ENCODE data around the gene ARHGAP8. TPM values are rescaled to one million over a fixed set of nuclear protein-coding genes. Genes with fewer than 3 reads are reported as not detected.
A peak's percentile ranks its signal among the peaks of the same experiment; 100 is the strongest.
"Not testable (repeated sequence)": the region's sequence is repeated elsewhere in the genome, so short reads cannot be mapped to it uniquely, and the experiment has no call there.

The ARHGAP8 gene
- polyA plus RNA-seq, 12 donors: 0.44 to 7.6 (median 1.1) TPM; not detected in 2

DNA sequence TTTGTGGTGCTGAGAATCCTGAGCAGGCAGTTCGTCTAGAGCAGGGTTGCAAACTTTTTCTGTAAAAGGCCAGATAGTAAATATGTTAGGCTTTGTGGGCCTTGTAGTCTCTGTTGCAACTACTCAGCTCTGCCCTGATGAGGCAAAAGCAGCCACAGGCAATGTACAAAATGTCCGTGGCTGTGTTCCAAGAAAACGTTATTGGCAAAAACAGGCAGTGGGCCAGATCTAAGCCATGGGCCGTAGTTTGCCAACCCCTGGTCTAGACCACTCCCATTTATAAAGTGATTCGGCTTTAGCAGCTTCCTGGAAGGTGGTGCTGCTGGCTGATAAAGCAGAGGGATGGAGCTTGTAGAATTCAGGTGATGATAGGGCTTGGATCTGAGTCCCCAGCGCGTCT lies 106.4 kb downstream of the ARHGAP8 start:
- DNase-seq: not testable (repeated sequence)

DNA sequence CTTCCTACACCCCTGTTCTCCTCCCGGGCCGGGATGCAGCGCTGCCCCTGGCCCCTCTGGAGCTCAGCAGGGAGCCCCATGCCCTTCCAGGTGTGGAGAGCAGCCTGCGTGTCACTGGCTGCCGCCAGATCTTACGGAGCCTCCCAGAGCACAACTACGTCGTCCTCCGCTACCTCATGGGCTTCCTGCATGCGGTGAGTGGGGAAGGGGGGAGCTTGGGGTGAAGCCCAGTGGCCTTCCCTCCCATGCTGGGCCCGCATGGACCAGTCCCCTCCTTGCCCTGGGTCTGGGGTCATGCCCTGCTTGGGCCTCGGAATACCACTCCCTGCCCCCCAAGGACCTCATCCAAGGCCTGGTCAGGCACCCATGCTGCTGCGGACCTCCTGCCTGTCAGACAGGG lies 107.3 kb downstream of the ARHGAP8 start:
- DNase-seq: no peak

DNA sequence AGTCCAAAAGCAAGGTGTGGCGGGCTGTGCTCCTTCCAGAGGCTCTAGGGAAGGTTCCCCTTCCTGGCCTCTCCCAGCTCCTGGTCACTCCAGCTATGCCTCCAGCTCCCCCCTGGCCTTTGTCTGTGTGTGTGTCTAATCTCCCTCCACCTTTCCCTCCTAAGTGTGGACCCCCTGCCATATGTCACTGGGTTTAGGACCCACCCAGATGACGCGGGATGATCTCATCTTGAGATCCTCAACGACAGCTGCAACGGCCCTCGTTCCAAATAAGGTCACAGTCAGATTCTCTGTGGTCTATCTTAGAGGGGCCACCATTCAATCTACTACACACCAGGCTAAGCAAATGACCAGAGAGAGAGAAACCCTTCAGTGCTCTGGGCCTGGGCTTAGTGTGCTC lies 107.9 kb downstream of the ARHGAP8 start:
- DNase-seq: peak; percentile 9

DNA sequence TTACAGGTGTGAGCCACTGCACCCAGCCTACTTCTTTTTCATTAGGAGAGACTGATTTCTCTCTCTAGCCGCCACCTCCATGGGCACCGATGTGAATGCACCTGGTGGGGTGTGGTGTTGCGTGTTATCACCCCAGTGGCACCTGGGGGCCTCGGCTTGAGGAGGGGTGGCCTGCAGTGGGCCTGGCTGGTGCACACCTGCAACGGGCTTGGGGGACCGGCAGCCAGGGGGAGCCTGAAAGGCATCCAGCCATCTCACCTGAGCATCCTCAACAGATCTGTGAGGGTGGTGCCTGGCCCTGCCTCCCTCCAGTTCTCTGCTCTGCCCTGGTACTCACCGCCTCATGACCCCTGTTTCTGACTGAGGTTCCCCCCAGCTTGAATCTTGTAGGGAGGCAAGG lies 108.9 kb downstream of the ARHGAP8 start:
- DNase-seq: no peak

DNA sequence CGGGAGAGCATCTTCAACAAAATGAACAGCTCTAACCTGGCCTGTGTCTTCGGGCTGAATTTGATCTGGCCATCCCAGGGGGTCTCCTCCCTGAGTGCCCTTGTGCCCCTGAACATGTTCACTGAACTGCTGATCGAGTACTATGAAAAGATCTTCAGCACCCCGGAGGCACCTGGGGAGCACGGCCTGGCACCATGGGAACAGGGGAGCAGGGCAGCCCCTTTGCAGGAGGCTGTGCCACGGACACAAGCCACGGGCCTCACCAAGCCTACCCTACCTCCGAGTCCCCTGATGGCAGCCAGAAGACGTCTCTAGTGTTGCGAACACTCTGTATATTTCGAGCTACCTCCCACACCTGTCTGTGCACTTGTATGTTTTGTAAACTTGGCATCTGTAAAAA lies 109.9 kb downstream of the ARHGAP8 start:
- no peak for DNase-seq

DNA sequence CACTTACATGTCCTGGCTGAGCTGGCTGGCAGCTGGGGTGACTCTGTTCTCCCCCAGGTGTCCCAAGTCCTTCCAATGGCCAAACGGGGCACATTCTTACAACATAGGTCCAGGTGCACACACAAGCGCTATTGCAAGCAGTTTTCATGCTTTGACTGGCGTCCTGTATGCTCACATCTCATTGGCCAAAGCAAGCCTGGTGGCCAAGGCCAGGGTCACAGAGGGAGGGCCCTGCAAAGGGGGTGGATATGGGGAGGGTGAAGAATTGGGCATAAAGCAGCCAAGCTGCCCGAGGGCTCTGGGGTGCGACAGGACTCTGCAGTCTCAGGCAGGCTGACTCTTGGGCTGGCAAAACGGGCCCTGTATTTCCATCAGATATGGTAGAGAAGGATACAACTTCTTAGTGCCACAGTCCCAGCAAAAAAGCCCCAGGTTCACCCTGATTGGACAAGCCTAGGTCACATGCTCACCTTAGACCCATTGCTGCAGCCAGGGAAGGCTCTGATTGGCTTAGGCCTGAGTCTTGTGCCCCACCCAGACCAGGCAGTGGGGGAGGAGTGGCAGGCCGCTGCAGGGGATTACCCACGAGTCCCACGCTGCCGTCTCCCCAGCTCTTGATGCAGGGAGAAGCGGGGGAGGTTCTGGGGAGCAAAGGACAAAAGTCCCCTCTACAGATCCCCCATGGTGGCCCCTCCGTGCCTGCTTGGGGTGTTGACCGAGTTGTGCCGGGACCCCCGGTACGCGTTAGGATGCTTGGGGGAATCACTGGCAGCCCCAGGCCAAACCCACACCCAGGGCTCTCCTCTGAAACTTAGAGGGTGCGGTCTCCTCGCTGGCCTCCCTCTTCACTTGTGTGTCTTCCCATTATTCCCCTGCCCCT lies 110.8 kb downstream of the ARHGAP8 start:
- DNase-seq: no peak

DNA sequence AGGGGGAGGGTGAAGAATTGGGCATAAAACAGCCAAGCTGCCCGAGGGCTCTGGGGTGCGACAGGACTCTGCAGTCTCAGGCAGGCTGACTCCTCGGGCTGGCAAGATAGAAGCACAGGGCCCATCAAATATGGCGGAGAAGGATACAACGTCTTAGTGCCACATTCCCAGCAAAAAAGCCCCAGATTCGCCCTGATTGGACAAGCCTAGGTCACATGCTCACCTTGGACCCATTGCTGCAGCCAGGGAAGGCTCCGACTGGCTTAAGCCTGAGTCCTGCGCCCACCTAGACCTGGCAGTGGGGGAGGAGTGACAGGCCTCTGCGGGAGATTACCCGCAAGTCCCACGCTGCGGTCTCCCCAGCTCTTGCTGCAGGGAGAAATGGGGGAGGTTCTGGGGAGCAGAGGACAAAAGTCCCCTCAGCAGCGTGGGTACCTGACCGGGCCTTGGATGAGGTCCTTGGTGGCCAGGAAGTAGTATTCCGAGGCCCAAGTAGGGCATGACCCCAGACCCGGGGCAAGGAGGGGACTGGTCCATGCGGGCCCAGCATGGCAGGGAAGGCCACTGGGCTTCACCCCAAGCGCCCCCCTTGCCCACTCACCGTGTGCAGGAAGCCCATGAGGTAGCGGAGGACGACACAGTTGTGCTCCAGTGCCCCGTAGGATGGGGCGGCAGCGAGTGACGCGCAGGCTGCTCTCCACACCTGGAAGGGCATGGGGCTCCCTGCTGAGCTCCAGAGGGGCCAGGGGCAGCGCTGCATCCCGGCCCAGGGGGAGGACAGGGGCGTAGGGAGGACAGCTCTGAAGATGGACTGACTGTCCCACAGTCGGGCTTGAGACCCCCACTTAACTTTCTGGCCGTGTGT lies 113.0 kb downstream of the ARHGAP8 start:
- DNase-seq: no peak

DNA sequence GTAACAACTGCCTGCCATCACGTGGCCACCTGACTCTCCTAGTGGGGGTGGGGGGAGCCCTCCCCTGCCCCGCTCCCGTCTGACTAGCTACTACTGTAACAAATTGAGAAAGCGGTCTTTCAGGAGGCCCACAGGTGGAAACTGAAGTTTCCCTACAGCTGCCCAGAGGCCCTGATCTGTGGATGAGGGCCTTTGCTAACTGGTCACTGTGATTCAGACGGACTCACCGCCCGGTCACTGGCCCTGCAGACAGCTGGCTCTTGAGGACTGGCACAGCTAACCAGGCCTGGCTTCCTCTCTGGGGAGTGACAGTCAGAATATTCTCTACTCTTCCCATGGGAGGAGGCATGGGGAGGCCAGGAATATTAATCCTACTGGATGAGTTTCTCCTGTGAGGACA lies 116.8 kb downstream of the ARHGAP8 start:
- DNase-seq: no peak

DNA sequence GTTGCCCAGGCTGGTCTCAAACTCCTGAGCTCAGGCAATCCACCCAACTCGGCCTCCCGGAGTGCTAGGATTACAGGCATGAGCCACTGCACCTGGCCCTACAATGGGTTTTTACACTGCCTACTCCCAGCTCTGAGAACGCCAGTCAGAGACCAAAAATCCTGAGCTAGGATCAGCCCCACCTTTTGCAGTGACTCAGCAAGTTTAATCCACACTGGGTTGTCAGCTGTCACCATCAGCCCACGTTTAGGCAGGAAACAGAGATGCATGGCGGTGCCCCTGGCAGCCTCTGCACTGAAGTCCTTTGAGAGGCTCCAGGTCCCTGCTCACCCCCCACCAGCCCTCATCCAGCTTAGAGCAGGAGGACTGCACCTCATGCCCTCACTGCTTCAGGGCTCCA lies 117.6 kb downstream of the ARHGAP8 start:
- no peak for DNase-seq

DNA sequence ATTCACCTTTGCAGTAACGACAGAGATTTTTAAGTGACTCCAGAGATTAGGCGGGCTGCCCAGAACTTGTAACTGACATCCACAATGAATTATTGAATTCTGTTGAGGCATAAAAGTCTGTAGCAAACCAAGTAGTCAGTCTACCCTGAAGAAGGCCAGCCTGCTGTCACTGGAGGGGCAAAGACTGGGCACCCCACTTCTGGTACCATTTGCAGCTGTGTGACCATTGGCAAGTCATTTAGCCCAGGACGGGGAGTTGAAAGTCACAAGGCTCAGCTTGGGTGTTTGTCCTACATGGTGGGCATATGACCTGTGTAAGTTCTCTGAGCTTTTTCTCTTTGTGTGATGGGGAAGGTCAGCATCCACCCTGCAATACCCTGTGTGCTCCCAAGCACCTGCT lies 119.4 kb downstream of the ARHGAP8 start:
- DNase-seq: no peak

DNA sequence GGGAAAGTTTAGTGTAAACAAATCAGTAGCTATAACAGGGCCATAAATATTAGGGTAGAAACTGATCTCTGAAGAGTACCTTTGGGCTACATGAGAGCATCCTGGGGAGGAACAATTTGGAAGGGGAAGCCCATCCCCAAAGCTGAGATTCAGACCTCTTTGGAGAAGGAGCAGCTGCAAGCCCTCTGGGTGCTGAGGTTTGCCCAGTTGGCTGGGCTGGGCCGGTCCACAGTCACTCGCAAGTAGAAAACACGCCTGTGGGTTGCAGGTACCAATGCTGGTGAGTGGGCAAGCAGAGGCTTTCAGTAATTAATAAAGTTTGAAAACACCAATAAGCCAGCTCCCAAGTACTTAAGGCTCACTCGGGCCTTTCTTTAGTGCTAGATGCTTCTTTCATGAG lies 124.5 kb downstream of the ARHGAP8 start:
- DNase-seq: no peak

DNA sequence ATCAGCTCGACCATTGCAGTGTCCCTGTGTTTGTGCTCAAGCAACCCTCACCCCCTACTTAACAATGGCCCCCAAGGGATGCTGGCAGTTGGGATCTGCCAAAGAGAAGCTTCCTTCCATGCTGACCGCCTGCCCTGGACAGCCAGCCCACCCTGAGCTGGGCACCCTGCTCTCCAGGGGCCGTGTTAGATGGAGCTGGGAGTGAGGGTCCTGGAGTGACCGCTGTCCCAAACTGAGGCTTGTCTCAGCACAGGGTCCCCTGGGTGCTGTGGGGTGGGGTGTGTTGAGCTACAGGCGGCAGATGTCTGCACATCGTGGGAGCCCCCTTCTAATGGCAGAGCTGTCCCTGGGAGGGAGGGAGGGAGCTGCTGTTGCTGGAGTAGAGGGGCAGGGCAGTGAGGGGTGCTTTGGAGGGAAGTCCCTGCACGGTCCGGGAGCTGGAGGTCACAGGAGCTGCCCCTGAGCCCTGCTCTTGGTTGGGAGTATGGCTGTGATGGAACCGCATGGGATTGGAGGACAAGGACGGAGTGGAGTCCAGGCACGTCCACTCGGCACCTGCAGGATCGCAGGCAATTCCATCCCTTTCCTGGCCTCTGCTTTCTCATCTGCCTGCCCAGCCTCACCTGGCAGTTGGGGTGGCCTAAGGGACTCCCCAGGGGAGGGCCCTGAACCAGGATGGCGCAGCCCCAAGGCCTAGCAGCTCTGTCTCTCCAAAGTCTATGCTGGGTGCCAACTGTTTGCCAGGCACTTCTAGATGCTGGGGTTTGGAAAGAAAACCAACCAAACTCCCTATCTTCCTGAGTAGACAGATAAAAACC lies 126.3 kb downstream of the ARHGAP8 start:
- no peak for DNase-seq

DNA sequence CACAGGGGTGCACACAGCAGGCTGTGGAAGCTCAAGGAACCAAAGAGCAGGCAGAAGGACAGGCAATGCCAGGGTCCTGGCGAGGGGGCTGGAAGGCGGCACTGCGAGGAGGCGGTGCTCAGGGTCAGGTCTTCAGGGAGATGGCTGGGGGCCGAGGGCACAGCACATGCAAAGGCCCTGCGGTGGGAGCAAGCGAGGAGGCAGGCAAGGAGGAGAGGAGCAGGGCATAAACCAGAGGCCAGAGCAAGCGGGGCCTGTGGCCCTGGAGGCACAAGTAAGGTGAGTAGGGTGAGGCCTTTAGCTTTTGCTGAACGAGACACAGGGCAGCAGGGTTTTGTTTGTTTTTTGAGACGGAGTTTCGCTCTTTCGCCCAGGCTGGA lies 126.9 kb downstream of the ARHGAP8 start:
- no peak for DNase-seq

DNA sequence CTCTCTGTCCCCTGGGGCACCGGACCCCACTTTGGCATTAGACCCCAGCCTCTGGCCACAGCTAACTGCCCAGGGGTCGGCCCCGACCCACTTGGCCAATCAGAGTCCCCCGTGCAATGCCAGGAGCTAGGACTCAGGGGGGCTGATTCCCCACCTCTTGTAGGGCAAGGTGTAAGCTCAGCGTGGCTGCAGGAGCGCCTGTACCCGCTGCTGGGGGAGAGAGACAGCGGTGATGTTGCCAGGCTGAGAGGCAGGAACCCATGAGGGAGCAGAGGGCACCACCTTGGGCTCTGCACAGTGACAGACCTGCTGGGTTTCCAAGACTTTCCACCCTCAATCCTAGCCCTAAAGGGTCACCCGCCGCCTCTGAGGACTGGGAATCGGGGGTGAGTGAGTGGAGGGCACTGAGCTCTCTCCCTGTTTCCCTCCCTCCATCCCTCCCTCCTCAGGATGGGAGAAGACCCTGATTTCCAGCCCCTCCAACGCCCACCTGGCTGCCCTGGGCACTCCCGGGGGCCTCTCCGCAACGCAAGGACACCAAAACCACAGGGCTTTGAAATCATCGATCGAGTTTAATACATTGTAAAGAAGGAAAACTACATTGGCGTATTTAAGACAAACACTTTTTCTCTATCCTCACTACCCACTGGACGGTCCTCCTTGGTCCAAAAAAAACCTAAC lies 128.4 kb downstream of the ARHGAP8 start:
- DNase-seq: no peak

DNA sequence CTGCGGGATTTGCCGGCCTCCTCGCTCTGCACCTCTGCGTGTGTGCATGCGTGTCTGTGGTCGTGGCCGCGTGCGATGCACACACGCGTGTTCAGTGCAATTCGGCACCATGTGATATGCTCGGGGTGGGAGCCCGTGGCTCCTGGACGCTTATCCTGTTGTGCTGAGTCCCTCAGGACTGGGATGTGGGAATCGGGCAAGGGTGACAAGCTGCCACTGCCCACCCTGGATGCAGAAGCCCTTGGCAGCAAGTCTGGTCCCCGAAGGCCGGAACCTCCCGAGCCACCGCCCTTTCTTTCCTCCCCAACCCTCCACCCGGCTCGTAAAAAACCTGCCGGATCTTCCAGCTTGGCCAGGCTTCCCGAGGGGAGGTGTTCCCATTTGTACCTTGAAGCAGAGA lies 129.2 kb downstream of the ARHGAP8 start:
- no peak for DNase-seq

DNA sequence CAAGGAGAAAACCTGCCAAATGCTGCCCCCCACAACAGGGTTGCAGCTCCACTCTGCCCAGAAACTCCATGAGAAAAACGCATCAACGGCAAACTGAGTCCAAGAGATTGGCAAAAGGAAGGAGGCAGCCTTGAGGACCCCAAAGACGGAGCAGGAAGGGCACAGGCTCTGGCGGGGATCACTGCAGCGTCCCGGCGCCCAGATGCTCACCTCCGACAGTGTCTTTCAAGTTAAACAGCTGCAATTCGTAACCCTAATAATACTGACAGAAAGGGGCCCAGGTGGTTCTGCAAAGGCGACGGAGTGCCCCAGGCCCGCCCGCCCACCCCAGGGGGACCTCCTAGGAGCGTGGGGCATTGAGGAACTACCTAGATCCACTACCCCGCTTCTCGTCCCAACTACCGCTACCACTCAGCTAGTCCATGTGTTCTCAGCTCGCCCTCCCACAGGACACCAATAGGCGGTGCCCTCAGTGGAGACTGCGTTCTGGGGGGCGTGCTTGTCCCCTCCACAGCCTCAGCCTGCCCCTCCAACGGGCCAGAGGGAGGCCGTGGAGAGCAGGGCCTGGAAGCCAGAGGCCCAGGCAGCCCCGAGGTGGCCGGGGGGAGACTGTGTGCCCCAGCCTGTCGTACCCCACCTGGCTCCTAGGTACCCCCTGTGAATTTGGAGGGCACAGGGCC lies 130.0 kb downstream of the ARHGAP8 start:
- no peak for DNase-seq

DNA sequence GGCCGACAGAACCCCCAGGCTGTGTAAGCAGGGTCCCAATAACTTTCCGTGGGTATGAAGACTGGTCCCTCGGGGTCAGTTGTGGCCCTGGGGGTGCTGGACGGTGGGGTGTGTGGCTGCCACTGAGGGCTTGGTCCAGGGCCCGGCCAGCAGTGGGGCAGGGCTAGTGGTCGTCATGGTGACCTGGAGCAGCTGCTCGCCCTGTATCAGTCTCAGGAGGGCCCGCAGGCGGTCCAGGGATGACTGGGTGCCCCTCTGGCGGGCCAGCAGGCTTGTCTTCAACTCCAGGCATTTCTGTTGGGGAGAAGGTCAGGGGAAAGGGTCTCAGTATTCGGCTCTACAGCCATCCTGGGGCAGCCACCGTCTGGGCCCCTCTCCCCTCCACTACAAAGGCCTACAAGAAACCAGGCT lies 130.6 kb downstream of the ARHGAP8 start:
- no peak for DNase-seq

DNA sequence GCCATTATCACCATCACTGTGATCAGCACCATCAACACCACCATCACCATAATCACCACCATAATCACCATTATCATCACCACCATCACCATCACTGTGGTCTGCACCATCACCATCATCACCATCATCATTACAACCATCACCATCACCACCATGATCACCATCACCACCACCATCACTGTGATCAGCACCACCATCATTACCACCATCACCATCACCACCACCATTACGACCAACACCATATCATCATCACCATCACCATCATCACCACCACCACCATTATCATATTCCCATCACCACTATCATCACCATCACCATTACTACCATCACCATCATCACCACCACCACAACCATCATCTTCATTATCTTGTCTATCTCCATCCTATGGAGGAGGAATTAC lies 132.2 kb downstream of the ARHGAP8 start:
- no peak for DNase-seq

DNA sequence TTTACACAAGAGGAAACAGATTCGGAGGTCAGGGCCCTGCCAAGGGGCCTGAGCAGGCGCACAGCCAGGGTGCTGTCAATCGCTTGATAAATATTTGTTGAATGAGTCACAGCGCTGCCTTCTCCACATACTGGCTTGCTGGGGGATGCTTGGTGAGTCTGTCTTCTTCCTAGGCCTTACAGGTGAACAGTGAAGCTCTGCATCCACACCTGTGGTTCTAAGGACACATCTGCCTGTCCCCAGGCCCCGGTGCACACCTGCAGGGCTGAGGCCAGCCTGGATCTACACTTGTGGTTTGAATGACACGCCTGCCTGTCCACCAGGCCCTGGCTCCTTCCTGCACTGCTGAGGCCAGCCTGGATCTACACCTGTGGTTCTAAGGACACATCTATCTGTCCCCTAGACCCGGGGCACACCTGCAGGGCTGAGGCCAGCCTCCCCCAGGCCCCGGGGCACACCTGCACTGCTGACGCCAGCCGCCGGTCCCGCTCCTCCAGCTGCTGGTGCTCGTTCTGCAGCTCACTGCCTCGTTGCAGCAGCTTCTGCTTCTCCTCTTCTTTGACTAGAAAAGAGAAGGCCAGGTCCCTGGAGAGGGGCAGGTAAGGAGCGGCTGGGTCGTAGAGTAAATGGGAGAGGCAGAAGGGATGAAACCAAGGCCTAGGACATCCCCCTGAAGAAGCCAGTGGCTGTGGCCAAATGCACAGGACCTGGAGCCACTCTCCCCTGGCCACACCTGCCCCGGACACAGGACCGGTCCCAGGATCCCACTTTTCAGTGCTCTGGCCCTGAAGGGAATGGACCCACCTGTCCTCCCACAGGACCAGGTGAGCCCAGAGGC lies 132.8 kb downstream of the ARHGAP8 start:
- DNase-seq: no peak

DNA sequence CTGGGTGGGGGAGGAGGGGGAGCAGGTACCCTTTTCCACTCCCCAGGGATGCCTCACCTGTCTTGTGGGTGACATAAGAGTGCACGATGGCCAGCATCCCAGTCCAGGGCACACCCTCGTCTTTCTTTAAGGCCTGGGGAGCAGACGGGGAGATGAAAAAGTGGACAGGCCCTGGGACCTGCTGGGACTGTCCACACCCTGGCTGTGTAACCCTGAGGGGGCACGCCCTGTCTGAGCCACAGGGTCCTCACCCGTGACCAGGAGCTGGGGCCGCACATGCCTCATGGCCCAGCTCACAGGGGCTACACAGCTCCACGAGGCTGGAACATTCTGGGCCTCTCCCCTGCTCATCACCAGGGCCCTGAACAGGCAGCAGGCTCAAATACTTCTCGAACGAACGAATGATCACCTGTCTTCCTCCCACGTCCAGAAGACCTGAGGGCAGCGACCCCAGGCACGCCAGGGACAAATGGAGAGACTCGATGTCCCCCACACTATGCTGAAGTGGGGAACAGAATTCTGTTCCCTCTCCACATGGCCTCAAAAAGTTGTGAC lies 133.5 kb downstream of the ARHGAP8 start:
- no peak for DNase-seq
